ENCODE data around the gene PRSS56. TPM values are rescaled to one million over a fixed set of nuclear protein-coding genes. Genes with fewer than 3 reads are reported as not detected.

The PRSS56 gene
- total and polyA plus RNA-seq, 2 donors (not counting 1 experiment from before 2014, with no cell fraction given) = not detected

GRCh38 chr2:232563580-232563979 is 43.4 kb downstream of the PRSS56 start:
- H3K4me1 ChIP-seq (ENCODE audit: control insufficient read depth, extremely low read depth, insufficient read depth, low read length) = peaks cover 2% of the 10 kb centered on the region
- no peaks in the 10 kb centered on the region for H3K27me3 ChIP-seq (ENCODE audit: control insufficient read depth, insufficient read depth, low read length)
- no peak overlapping the region for H2AFZ ChIP-seq (ENCODE audit: low read length)
- H4K20me1 ChIP-seq (ENCODE audit: control insufficient read depth, extremely low read depth, insufficient read depth, low read length) = no peaks in the 10 kb centered on the region
- H3K36me3 ChIP-seq (ENCODE audit: control insufficient read depth, insufficient read depth, low read length) = peaks cover 6% of the 10 kb centered on the region
- no peaks in the 10 kb centered on the region for H3K9me3 ChIP-seq (ENCODE audit: control insufficient read depth, insufficient read depth, low read depth, low read length)
- DNase-seq (ENCODE audit: low read depth in 2 of 2) = peak in 1 of 2 donors; percentile 74
- TF ChIP-seq EZH2 (IDR thresholded peaks at IDR 0.05; ENCODE audit: low read length, missing control alignments) = no peak
- TF ChIP-seq CTCF (conservative IDR thresholded peaks at IDR 0.05 in 1 of 2, IDR thresholded peaks at IDR 0.05 in 1 of 2; ENCODE audit: low read depth in 1 of 2, low read length in 2 of 2) = no peak
- H3K4me3 ChIP-seq (replicated peaks in 1 of 4; ENCODE audit: control extremely low read depth in 1 of 4, insufficient read depth in 1 of 4, low read depth in 3 of 4, low read length in 4 of 4) = no peak overlapping the region
- H3K9ac ChIP-seq (ENCODE audit: insufficient read depth, low read length) = no peak overlapping the region
- H3K4me2 ChIP-seq (ENCODE audit: extremely low read depth, insufficient read depth, low read length) = no peak overlapping the region
- H3K79me2 ChIP-seq (ENCODE audit: control insufficient read depth, insufficient read depth, low read length) = no peaks in the 10 kb centered on the region
- H3K27ac ChIP-seq (ENCODE audit: insufficient read depth, low read length) = no peak overlapping the region

GRCh38 chr2:232567721-232568120 is 47.5 kb downstream of the PRSS56 start:
- DNase-seq (ENCODE audit: low read depth in 2 of 2) = no peak

GRCh38 chr2:232568161-232568560 is 48.0 kb downstream of the PRSS56 start:
- Histone ChIP-seq H3K9me3 (ENCODE audit: control insufficient read depth, insufficient read depth, low read depth, low read length) (no peaks in the 10 kb centered on the region), H2AFZ (ENCODE audit: low read length) (no peak overlapping the region), H3K27me3 (ENCODE audit: control insufficient read depth, insufficient read depth, low read length) (no peaks in the 10 kb centered on the region), H3K4me1 (ENCODE audit: control insufficient read depth, extremely low read depth, insufficient read depth, low read length) (peaks cover 2% of the 10 kb centered on the region), H3K9ac (ENCODE audit: insufficient read depth, low read length) (no peak overlapping the region), H4K20me1 (ENCODE audit: control insufficient read depth, extremely low read depth, insufficient read depth, low read length) (no peaks in the 10 kb centered on the region), H3K36me3 (ENCODE audit: control insufficient read depth, insufficient read depth, low read length) (peaks cover 12% of the 10 kb centered on the region), H3K4me2 (ENCODE audit: extremely low read depth, insufficient read depth, low read length) (no peak overlapping the region), H3K4me3 (replicated peaks in 1 of 4; ENCODE audit: control extremely low read depth in 1 of 4, insufficient read depth in 1 of 4, low read depth in 3 of 4, low read length in 4 of 4) (no peak overlapping the region), H3K79me2 (ENCODE audit: control insufficient read depth, insufficient read depth, low read length) (no peaks in the 10 kb centered on the region), H3K27ac (ENCODE audit: insufficient read depth, low read length) (peak overlapping the region; percentile 64)
- no peak for TF ChIP-seq EZH2 (IDR thresholded peaks at IDR 0.05; ENCODE audit: low read length, missing control alignments)
- TF ChIP-seq CTCF (conservative IDR thresholded peaks at IDR 0.05 in 1 of 2, IDR thresholded peaks at IDR 0.05 in 1 of 2; ENCODE audit: low read depth in 1 of 2, low read length in 2 of 2) = no peak
- DNase-seq (ENCODE audit: low read depth in 2 of 2) = peak; percentile 84 to 86

More at GRCh38 chr2:232567721-232568120, 47.5 kb downstream of the PRSS56 start:
- no peaks in the 10 kb centered on the region for H4K20me1 ChIP-seq (ENCODE audit: control insufficient read depth, extremely low read depth, insufficient read depth, low read length)
- no peaks in the 10 kb centered on the region for H3K9me3 ChIP-seq (ENCODE audit: control insufficient read depth, insufficient read depth, low read depth, low read length)
- TF ChIP-seq CTCF (conservative IDR thresholded peaks at IDR 0.05 in 1 of 2, IDR thresholded peaks at IDR 0.05 in 1 of 2; ENCODE audit: low read depth in 1 of 2, low read length in 2 of 2) = no peak
- TF ChIP-seq EZH2 (IDR thresholded peaks at IDR 0.05; ENCODE audit: low read length, missing control alignments) = no peak
- no peak overlapping the region for H3K9ac ChIP-seq (ENCODE audit: insufficient read depth, low read length)
- H3K27ac ChIP-seq (ENCODE audit: insufficient read depth, low read length) = peak overlapping the region; percentile 64
- H3K4me1 ChIP-seq (ENCODE audit: control insufficient read depth, extremely low read depth, insufficient read depth, low read length) = peaks cover 2% of the 10 kb centered on the region
- H3K4me2 ChIP-seq (ENCODE audit: extremely low read depth, insufficient read depth, low read length) = no peak overlapping the region
- H3K79me2 ChIP-seq (ENCODE audit: control insufficient read depth, insufficient read depth, low read length) = no peaks in the 10 kb centered on the region
- H3K4me3 ChIP-seq (replicated peaks in 1 of 4; ENCODE audit: control extremely low read depth in 1 of 4, insufficient read depth in 1 of 4, low read depth in 3 of 4, low read length in 4 of 4) = no peak overlapping the region
- no peak overlapping the region for H2AFZ ChIP-seq (ENCODE audit: low read length)
- peaks cover 12% of the 10 kb centered on the region for H3K36me3 ChIP-seq (ENCODE audit: control insufficient read depth, insufficient read depth, low read length)
- H3K27me3 ChIP-seq (ENCODE audit: control insufficient read depth, insufficient read depth, low read length) = no peaks in the 10 kb centered on the region

All from fibroblast of lung (primary cell).